SU-DHL-6 (cell line): Measurements from ENCODE around the gene ACADL.

ENCODE experiments used
- H2AFZ ChIP-seq: fragments of 200-600 bp; sonication (generic); 2 replicates; pipeline ENCODE4 v1.6.1; 2014; ENCODE audit warnings: low read depth, mild to moderate bottlenecking, moderate library complexity, mixed read lengths, antibody characterized with exemption, low read length; ENCODE audit not compliant: severe bottlenecking
- H3F3A ChIP-seq: fragments of 200-600 bp; shearing (Covaris generic); 2 replicates; pipeline ENCODE4 v1.6.0; 2016; ENCODE audit warnings: antibody characterized with exemption, mild to moderate bottlenecking; ENCODE audit not compliant: insufficient read depth
- H3K27ac ChIP-seq: fragments of 200-600 bp; sonication (generic); 2 replicates; pipeline ENCODE4 v1.5.1; 2016; ENCODE audit warnings: low read depth, mild to moderate bottlenecking, low read length, moderate library complexity, mixed read lengths
- H3K27me3 ChIP-seq: fragments of 200-600 bp; sonication (generic), shearing (Covaris generic); 2 replicates; pipeline ENCODE4 v1.6.0; 2014; ENCODE audit warnings: mild to moderate bottlenecking, low read length
- H3K36me3 ChIP-seq: fragments of 200-600 bp; sonication (generic); 2 replicates; pipeline ENCODE4 v1.6.1; 2014; ENCODE audit warnings: mild to moderate bottlenecking, low read length, mixed read lengths
- H3K4me2 ChIP-seq: fragments of 300-600, 200-600 bp; shearing (Covaris generic), sonication (generic); 2 replicates; pipeline ENCODE4 v1.6.0; 2014; ENCODE audit warnings: low read length, low read depth, mild to moderate bottlenecking; ENCODE audit not compliant: poor library complexity, severe bottlenecking
- H3K4me3 ChIP-seq: fragments of 200-600 bp; sonication (generic); 2 replicates; pipeline ENCODE4 v1.5.1; 2014; ENCODE audit warnings: antibody characterized with exemption, low read length, mild to moderate bottlenecking, mixed read lengths; ENCODE audit not compliant: insufficient read depth, poor library complexity, severe bottlenecking
- H3K79me2 ChIP-seq: fragments of 200-600 bp; sonication (generic); 2 replicates; pipeline ENCODE4 v1.6.1; 2014; ENCODE audit warnings: mild to moderate bottlenecking, low read length, moderate library complexity; ENCODE audit not compliant: insufficient read depth
- H3K9ac ChIP-seq: fragments of 200-600 bp; sonication (generic); 2 replicates; pipeline ENCODE4 v1.7.0; 2014; ENCODE audit warnings: mild to moderate bottlenecking, low read length
- H3K9me2 ChIP-seq: fragments of 200-600 bp; sonication (generic); replicated peaks from 2 replicates; pipeline ENCODE4 v1.6.1; 2014; ENCODE audit warnings: low read length; ENCODE audit not compliant: insufficient read depth
- H3K9me3 ChIP-seq: fragments of 200-600 bp; sonication (generic); 2 replicates; pipeline ENCODE4 v1.6.1; 2014; ENCODE audit warnings: low read length, mixed read lengths; ENCODE audit not compliant: insufficient read depth
- H4K20me1 ChIP-seq: fragments of 200-600 bp; sonication (generic); 2 replicates; pipeline ENCODE4 v1.6.1; 2014; ENCODE audit warnings: low read depth, mild to moderate bottlenecking, antibody characterized with exemption, low read length, moderate library complexity, mixed read lengths
- EZH2phosphoT487 ChIP-seq: fragments of 200-600 bp; sonication (generic), shearing (Covaris generic); conservative IDR thresholded peaks from 2 replicates; pipeline ENCODE4 v1.6.1; 2018; ENCODE audit warnings: mild to moderate bottlenecking, antibody characterized with exemption, low read length, moderate library complexity, mixed read lengths
- TF ChIP-seq, protein P1 (sequence below): fragments of 200-600 bp; sonication (generic); IDR thresholded peaks from one replicate; pipeline ENCODE4 v1.5.1; 2017; ENCODE audit warnings: antibody characterized with exemption, mild to moderate bottlenecking, low read length, moderate library complexity; ENCODE audit not compliant: insufficient read depth, poor library complexity, severe bottlenecking

Gene ACADL

DNA sequence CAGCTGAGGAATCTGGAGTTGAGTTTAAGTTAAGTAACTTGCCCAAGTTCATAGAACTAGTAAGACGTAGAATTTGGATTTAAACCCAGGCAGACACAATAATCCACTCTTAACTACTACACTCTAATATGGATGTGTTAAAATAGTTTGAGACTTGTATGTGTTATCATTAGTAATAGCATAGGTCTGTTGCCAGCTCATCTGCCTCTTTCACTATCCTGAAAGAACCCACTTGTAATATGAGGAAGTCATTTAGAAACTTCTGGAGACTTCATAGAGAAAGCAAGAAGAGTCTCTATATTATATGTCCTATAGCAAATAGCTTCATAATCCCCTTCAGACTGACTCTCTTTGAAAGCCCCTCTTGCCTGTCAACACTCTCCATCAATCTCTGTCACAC is 43.0 kb upstream of the ACADL start:
- no peaks in the 10 kb centered on the region for H3K27me3 ChIP-seq
- H3K79me2 ChIP-seq = no peaks in the 10 kb centered on the region
- H3K4me3 ChIP-seq = no peak overlapping the region
- no peaks in the 10 kb centered on the region for H4K20me1 ChIP-seq
- TF ChIP-seq, protein P1, sequence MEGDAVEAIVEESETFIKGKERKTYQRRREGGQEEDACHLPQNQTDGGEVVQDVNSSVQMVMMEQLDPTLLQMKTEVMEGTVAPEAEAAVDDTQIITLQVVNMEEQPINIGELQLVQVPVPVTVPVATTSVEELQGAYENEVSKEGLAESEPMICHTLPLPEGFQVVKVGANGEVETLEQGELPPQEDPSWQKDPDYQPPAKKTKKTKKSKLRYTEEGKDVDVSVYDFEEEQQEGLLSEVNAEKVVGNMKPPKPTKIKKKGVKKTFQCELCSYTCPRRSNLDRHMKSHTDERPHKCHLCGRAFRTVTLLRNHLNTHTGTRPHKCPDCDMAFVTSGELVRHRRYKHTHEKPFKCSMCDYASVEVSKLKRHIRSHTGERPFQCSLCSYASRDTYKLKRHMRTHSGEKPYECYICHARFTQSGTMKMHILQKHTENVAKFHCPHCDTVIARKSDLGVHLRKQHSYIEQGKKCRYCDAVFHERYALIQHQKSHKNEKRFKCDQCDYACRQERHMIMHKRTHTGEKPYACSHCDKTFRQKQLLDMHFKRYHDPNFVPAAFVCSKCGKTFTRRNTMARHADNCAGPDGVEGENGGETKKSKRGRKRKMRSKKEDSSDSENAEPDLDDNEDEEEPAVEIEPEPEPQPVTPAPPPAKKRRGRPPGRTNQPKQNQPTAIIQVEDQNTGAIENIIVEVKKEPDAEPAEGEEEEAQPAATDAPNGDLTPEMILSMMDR = no peak
- no peak for TF ChIP-seq EZH2phosphoT487
- no peaks in the 10 kb centered on the region for H3F3A ChIP-seq
- H3K9ac ChIP-seq = no peak overlapping the region
- H3K9me3 ChIP-seq = no peaks in the 10 kb centered on the region
- H3K4me2 ChIP-seq = no peak overlapping the region
- H3K27ac ChIP-seq = no peak overlapping the region
- no peak overlapping the region for H2AFZ ChIP-seq
- H3K9me2 ChIP-seq = no peaks in the 10 kb centered on the region
- no peaks in the 10 kb centered on the region for H3K36me3 ChIP-seq

- Histone ChIP-seq H3K36me3 (no peaks in the 10 kb centered on the region), H3K4me3 (no peak overlapping the region), H3K79me2 (no peaks in the 10 kb centered on the region), H3K27me3 (no peaks in the 10 kb centered on the region), H4K20me1 (no peaks in the 10 kb centered on the region), H3K9me2 (no peaks in the 10 kb centered on the region), H3K9ac (no peak overlapping the region), H3K9me3 (no peaks in the 10 kb centered on the region), H3F3A (no peaks in the 10 kb centered on the region), H3K4me2 (no peak overlapping the region), H2AFZ (no peak overlapping the region), H3K27ac (no peak overlapping the region)
- TF ChIP-seq, protein P1 = no peak
- TF ChIP-seq EZH2phosphoT487 = no peak
Measured at GRCh38 chr2:210267698-210268097, 42.5 kb upstream of the ACADL start.

- Histone ChIP-seq H2AFZ (no peak overlapping the region), H3K9me2 (no peaks in the 10 kb centered on the region), H3K79me2 (no peaks in the 10 kb centered on the region), H4K20me1 (no peaks in the 10 kb centered on the region), H3K27ac (no peak overlapping the region), H3K36me3 (no peaks in the 10 kb centered on the region), H3K9ac (no peak overlapping the region), H3K27me3 (no peaks in the 10 kb centered on the region), H3F3A (no peaks in the 10 kb centered on the region), H3K4me2 (no peak overlapping the region), H3K9me3 (no peaks in the 10 kb centered on the region), H3K4me3 (no peak overlapping the region)
- TF ChIP-seq, protein P1 = no peak
- no peak for TF ChIP-seq EZH2phosphoT487
Measured at GRCh38 chr2:210264282-210264681, 39.0 kb upstream of the ACADL start.
